Large intestine (tissue), 3 donors: ENCODE measurements around the gene IDH3B. TPM values are rescaled to one million over a fixed set of nuclear protein-coding genes. Genes with fewer than 3 reads are reported as not detected.

Experiments
- DNase-seq, 2 donors: peaks; one replicate each; pipeline versions ENCODE4 v3.0.0 to v3.0.0-alpha.2; 2013
- H3K27ac ChIP-seq: one replicate; pipeline ENCODE4 v1.5.1; 2013; ENCODE audit warnings: low read length
- H3K27me3 ChIP-seq: 2 replicates; pipeline ENCODE4 v1.6.1; 2013; ENCODE audit warnings: low read length; ENCODE audit not compliant: control insufficient read depth, insufficient read depth
- H3K36me3 ChIP-seq: 2 replicates; pipeline ENCODE4 v1.6.1; 2013; ENCODE audit warnings: low read length; ENCODE audit not compliant: control insufficient read depth, insufficient read depth
- H3K4me1 ChIP-seq: one replicate; pipeline ENCODE4 v1.6.1; 2013; ENCODE audit warnings: low read length; ENCODE audit not compliant: control insufficient read depth, insufficient read depth
- H3K4me3 ChIP-seq: one replicate; pipeline ENCODE4 v1.5.1; 2013; ENCODE audit warnings: low read length
- H3K9me3 ChIP-seq: one replicate; pipeline ENCODE4 v1.6.1; 2013; ENCODE audit warnings: mild to moderate bottlenecking, low read depth, low read length, moderate library complexity; ENCODE audit not compliant: control insufficient read depth
- WGBS: methylation state at CpG from one replicate; pipeline ENCODE4 v1.1.5; 2013; ENCODE audit warnings: low lambda C conversion rate; ENCODE audit not compliant: insufficient coverage; 5-methylcytosine and 5-hydroxymethylcytosine counted together
- polyA plus RNA-seq: library from polyadenylated mRNA; unstranded; fragments of 120-200 nt; gene quantifications from one replicate; pipeline ENCODE4 v1.2.1, GENCODE V29; 2013

Gene IDH3B
- polyA plus RNA-seq, 1 donor, result 124 TPM

GRCh38 chr20:2619961-2620595 lies 43.9 kb downstream of the IDH3B start:
- WGBS, result 100% methylated on average over 1 of the region's 3 CpGs

GRCh38 chr20:2619337-2619736 lies 44.7 kb downstream of the IDH3B start:
- Histone ChIP-seq H3K4me3 (no peak overlapping the region), H3K4me1 (no peaks in the 10 kb centered on the region), H3K36me3 (no peaks in the 10 kb centered on the region), H3K9me3 (no peaks in the 10 kb centered on the region), H3K27me3 (no peaks in the 10 kb centered on the region), H3K27ac (no peak overlapping the region)
- DNase-seq, result no peak
- 42% methylated on average over 2 of the region's 2 CpGs for WGBS

More at GRCh38 chr20:2619961-2620595, 43.9 kb downstream of the IDH3B start:
- H3K9me3 ChIP-seq, result no peaks in the 10 kb centered on the region
- DNase-seq, result no peak
- no peaks in the 10 kb centered on the region for H3K4me1 ChIP-seq
- no peak overlapping the region for H3K27ac ChIP-seq
- no peak overlapping the region for H3K4me3 ChIP-seq
- H3K36me3 ChIP-seq, result no peaks in the 10 kb centered on the region
- no peaks in the 10 kb centered on the region for H3K27me3 ChIP-seq

GRCh38 chr20:2618815-2619214 lies 45.2 kb downstream of the IDH3B start:
- no CpG with 5 or more reads among the region's 6 CpGs for WGBS
- Histone ChIP-seq H3K27ac (no peak overlapping the region), H3K36me3 (no peaks in the 10 kb centered on the region), H3K9me3 (no peaks in the 10 kb centered on the region), H3K27me3 (no peaks in the 10 kb centered on the region), H3K4me3 (no peak overlapping the region), H3K4me1 (no peaks in the 10 kb centered on the region)
- DNase-seq, result no peak

GRCh38 chr20:2617099-2617714 lies 46.8 kb downstream of the IDH3B start:
- no peaks in the 10 kb centered on the region for H3K9me3 ChIP-seq
- H3K36me3 ChIP-seq, result no peaks in the 10 kb centered on the region
- no peak overlapping the region for H3K4me3 ChIP-seq
- H3K27ac ChIP-seq, result no peak overlapping the region
- no peaks in the 10 kb centered on the region for H3K27me3 ChIP-seq
- no peak for DNase-seq
- 82% methylated on average over 2 of the region's 16 CpGs for WGBS
- no peaks in the 10 kb centered on the region for H3K4me1 ChIP-seq

- DNase-seq, result no peak
- no peaks in the 10 kb centered on the region for H3K4me1 ChIP-seq
- H3K9me3 ChIP-seq, result no peaks in the 10 kb centered on the region
- H3K36me3 ChIP-seq, result no peaks in the 10 kb centered on the region
- H3K27me3 ChIP-seq, result no peaks in the 10 kb centered on the region
- WGBS, result no CpG with 5 or more reads among the region's 9 CpGs
- H3K4me3 ChIP-seq, result no peak overlapping the region
- no peak overlapping the region for H3K27ac ChIP-seq
Measured at GRCh38 chr20:2616634-2617033, 47.4 kb downstream of the IDH3B start.

- H3K4me1 ChIP-seq, result no peaks in the 10 kb centered on the region
- no peak for DNase-seq
- no peak overlapping the region for H3K27ac ChIP-seq
- H3K27me3 ChIP-seq, result no peaks in the 10 kb centered on the region
- H3K36me3 ChIP-seq, result no peaks in the 10 kb centered on the region
- WGBS, result no CpG with 5 or more reads among the region's 3 CpGs
- no peak overlapping the region for H3K4me3 ChIP-seq
- H3K9me3 ChIP-seq, result no peaks in the 10 kb centered on the region
Measured at GRCh38 chr20:2612073-2612472, 51.9 kb downstream of the IDH3B start.

GRCh38 chr20:2610941-2611720 lies 52.9 kb downstream of the IDH3B start:
- no peak for DNase-seq

GRCh38 chr20:2610326-2610725 lies 53.7 kb downstream of the IDH3B start:
- DNase-seq, result no peak
- Histone ChIP-seq H3K27ac (no peak overlapping the region), H3K27me3 (no peaks in the 10 kb centered on the region), H3K4me3 (no peak overlapping the region), H3K4me1 (no peaks in the 10 kb centered on the region), H3K36me3 (no peaks in the 10 kb centered on the region), H3K9me3 (peaks cover 6% of the 10 kb centered on the region)
- no CpG with 5 or more reads among the region's 6 CpGs for WGBS

More at GRCh38 chr20:2610941-2611720, 52.9 kb downstream of the IDH3B start:
- no peaks in the 10 kb centered on the region for H3K36me3 ChIP-seq
- H3K4me1 ChIP-seq, result no peaks in the 10 kb centered on the region
- no peak overlapping the region for H3K27ac ChIP-seq
- WGBS, result 60% methylated on average over 1 of the region's 6 CpGs
- H3K4me3 ChIP-seq, result no peak overlapping the region
- no peaks in the 10 kb centered on the region for H3K27me3 ChIP-seq
- H3K9me3 ChIP-seq, result peaks cover 6% of the 10 kb centered on the region

Other genes with a start within 250 kb of the IDH3B start
- 143 TPM for gene SNRPB, start 193.4 kb downstream of the IDH3B start, polyA plus RNA-seq
- gene ZNF343, start 155.3 kb downstream of the IDH3B start, polyA plus RNA-seq, result 10.2 TPM
- 0.45 TPM for gene TMC2, start 127.6 kb downstream of the IDH3B start, polyA plus RNA-seq
- 208 TPM for gene NOP56, start 11.6 kb downstream of the IDH3B start, polyA plus RNA-seq
- gene EBF4, start 28.6 kb upstream of the IDH3B start, polyA plus RNA-seq, result 12.2 TPM
- gene CPXM1, start 136.4 kb upstream of the IDH3B start, polyA plus RNA-seq, result 28.6 TPM
- not detected for gene C20orf141, start 150.8 kb upstream of the IDH3B start, polyA plus RNA-seq
- 0.01 TPM for gene TMEM239, start 152.1 kb upstream of the IDH3B start, polyA plus RNA-seq
- 43.4 TPM for gene PCED1A, start 176.4 kb upstream of the IDH3B start, polyA plus RNA-seq
- gene VPS16, start 176.5 kb upstream of the IDH3B start, polyA plus RNA-seq, result 33.5 TPM
- 52.7 TPM for gene PTPRA, start 209.3 kb upstream of the IDH3B start, polyA plus RNA-seq